Measurements from ENCODE around the gene CLEC17A.

The CLEC17A gene

DNA sequence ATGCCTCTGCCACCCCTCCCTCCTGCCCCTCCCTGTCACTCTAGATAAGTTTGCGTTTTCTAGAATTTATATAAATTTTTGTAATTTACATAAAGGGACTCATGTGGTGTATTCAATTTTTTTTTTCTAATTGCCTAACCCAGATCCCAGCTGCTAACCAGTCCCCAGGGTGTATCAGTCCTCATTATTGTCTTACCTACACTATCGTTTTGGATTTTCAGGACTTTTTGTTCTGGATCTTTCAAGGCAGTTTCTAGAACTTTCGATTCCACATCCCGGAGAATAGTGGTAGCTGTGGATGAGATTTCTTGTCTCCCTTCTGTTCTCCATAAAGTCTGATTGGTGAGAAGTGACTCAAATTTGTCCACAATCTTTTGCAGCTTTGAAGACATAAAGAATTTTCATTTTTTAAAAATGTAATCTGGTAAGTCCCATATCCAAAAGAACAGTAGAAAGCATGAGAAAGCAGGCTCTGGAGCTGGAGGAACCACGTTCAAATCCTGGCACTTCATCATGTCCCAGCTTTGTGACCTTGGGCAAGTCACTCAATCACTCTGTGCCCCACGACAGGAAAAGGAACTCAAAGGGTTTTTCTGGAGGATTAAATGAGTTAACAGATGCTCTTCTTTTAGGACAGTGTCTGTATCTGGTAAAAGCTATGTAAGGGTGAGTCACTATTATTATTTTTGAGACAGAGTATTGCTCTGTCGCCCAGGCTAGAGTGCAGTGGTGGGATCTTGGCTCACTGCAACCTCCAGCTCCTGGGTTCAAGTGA is 72.1 kb downstream of the CLEC17A start:
- no peak for DNase-seq (ENCODE audit: low read depth in 2 of 2)

DNA sequence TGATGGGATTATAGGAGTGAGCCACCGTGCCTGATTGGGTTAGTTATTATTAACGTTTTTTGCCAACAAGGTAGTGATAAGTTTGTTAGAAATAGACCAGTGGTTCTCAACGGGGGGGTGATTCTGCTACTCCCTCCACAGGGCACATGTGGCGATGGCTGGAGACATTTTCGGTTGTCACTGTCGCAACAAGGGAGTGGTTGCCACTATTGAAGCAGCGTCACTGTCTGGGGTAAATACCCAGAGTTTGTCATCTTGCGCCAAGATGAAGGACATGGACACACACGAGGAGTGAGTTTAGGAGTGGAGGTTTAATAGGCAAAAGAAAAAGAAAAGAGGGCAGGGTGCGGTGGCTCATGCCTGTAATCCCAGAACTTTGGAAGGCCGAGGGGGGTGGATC is 72.8 kb downstream of the CLEC17A start:
- no peak for DNase-seq (ENCODE audit: low read depth in 2 of 2)

DNA sequence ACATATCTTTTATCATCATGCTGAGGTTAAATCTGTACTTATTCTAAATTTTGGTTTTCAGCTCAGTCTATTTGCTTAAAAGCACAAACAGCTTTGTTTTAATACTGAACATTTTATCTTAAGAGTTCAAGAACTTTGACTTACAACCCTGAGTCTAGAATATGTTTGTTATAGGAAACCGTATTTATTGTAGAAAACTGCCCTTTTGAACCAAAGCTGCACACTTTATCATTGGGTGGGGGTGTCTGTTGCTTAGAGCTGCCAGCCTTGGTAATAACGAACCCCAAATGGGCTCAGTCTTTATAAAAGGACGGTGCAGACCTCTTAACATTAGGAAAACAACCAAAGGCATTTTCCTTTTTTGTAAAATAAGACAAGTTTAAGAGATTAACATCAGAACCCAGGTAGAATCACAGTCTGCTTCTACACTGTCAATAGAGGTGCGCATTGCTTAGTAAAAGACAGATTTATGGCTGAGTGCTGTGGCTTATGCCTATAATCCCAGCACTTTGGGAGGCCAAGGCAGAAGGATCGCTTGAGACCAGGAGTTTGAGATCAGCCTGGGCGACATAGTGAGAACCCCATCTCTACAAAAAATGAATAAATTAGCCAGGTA is 77.1 kb downstream of the CLEC17A start:
- no peak for DNase-seq (ENCODE audit: low read depth in 2 of 2)

DNA sequence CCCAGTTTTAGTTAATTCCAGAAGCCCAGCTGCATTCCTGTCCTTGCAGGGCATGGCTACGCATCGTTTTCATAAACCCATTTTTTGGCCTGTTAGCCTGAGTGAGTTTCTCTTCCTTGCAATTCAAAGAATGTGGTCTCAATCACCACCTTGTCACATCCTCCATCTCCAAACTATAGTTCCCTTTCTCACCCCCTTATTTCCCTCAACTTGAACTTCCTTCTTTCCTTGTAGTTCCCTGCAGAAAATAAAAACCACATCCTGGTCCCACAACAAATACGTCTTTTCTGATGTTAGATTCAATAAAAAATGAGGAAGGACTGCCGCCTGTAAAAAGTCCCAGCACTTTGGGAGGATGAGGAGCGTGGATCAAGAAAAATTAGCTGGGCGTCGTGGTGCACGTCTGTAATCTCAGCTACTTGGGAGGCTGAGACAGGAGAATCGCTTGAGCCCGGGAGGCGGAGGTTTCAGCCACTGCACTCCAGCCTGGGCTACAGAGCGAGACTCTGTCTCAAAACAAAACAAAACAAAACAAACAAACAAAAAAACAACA is 78.6 kb downstream of the CLEC17A start:
- no peak for DNase-seq (ENCODE audit: low read depth in 2 of 2)
